HG02798 (cell line): ENCODE results near the gene ARFGEF3.

Experiments
- ATAC-seq: cut with Tn5 transposase; IDR thresholded peaks from one replicate; pipeline ENCODE4 v1.9.1; 2021; ENCODE audit warnings: mild to moderate bottlenecking; ENCODE audit not compliant: unreplicated experiment, poor library complexity

The ARFGEF3 gene

GRCh38 chr6:138296381-138296780 lies 134.6 kb downstream of the ARFGEF3 start:
- ATAC-seq, result no peak

GRCh38 chr6:138296786-138297185 lies 135.0 kb downstream of the ARFGEF3 start:
- ATAC-seq, result no peak

GRCh38 chr6:138297761-138298298 lies 136.1 kb downstream of the ARFGEF3 start:
- ATAC-seq, result no peak

GRCh38 chr6:138300469-138300868 lies 138.7 kb downstream of the ARFGEF3 start:
- ATAC-seq, result no peak

GRCh38 chr6:138302554-138302953 lies 140.8 kb downstream of the ARFGEF3 start:
- ATAC-seq, result no peak

GRCh38 chr6:138307352-138307751 lies 145.6 kb downstream of the ARFGEF3 start:
- ATAC-seq, result no peak

GRCh38 chr6:138307816-138308730 lies 146.3 kb downstream of the ARFGEF3 start:
- no peak for ATAC-seq

GRCh38 chr6:138308731-138309110 lies 147.0 kb downstream of the ARFGEF3 start:
- no peak for ATAC-seq

- no peak for ATAC-seq
Measured at GRCh38 chr6:138309695-138310094, 148.0 kb downstream of the ARFGEF3 start.

GRCh38 chr6:138310294-138310693 lies 148.6 kb downstream of the ARFGEF3 start:
- ATAC-seq, result no peak

- ATAC-seq, result no peak
Measured at GRCh38 chr6:138310821-138311220, 149.1 kb downstream of the ARFGEF3 start.

- no peak for ATAC-seq
Measured at GRCh38 chr6:138311268-138311667, 149.5 kb downstream of the ARFGEF3 start.

- ATAC-seq, result no peak
Measured at GRCh38 chr6:138318741-138319375, 157.1 kb downstream of the ARFGEF3 start.

- no peak for ATAC-seq
Measured at GRCh38 chr6:138321934-138322333, 160.2 kb downstream of the ARFGEF3 start.

- ATAC-seq, result no peak
Measured at GRCh38 chr6:138323821-138324220, 162.1 kb downstream of the ARFGEF3 start.

GRCh38 chr6:138328210-138328609 lies 166.5 kb downstream of the ARFGEF3 start:
- ATAC-seq, result no peak

- no peak for ATAC-seq
Measured at GRCh38 chr6:138330763-138331162, 169.0 kb downstream of the ARFGEF3 start.

- ATAC-seq, result no peak
Measured at GRCh38 chr6:138331444-138331843, 169.7 kb downstream of the ARFGEF3 start.

- ATAC-seq, result no peak
Measured at GRCh38 chr6:138331984-138332383, 170.2 kb downstream of the ARFGEF3 start.

GRCh38 chr6:138334000-138334399 lies 172.3 kb downstream of the ARFGEF3 start:
- ATAC-seq, result no peak

- no peak for ATAC-seq
Measured at GRCh38 chr6:138334963-138335362, 173.2 kb downstream of the ARFGEF3 start.
